Mammary epithelial cell (primary cell): ENCODE measurements around the gene MEGF11.

ENCODE experiments used
- CTCF ChIP-seq, 2 donors: IDR thresholded peaks in 1 of 2; conservative IDR thresholded peaks in 1 of 2; 2 replicates each; pipeline ENCODE4 v1.5.1; 2011 to 2012; ENCODE audit warnings: inconsistent platforms in 2 of 2, low read length in 2 of 2, mild to moderate bottlenecking in 2 of 2, control low read depth in 1 of 2, low read depth in 1 of 2; ENCODE audit not compliant: insufficient read depth in 1 of 2; ENCODE audit errors: extremely low read depth in 1 of 2
- EZH2 ChIP-seq: IDR thresholded peaks from 2 replicates; pipeline ENCODE4 v1.6.1; 2012; ENCODE audit warnings: low read length, inconsistent platforms, borderline replicate concordance

GRCh38 chr15:66044837-66045236, 208.7 kb downstream of the MEGF11 start:
- TF ChIP-seq CTCF (conservative IDR thresholded peaks at IDR 0.05 in 1 of 2, IDR thresholded peaks at IDR 0.05 in 1 of 2; ENCODE audit: extremely low read depth in 1 of 2, insufficient read depth in 1 of 2, low read depth in 1 of 2, low read length in 2 of 2), result no peak
- TF ChIP-seq EZH2, result no peak
